Gastrocnemius medialis (tissue), 4 donors: ENCODE results near the gene NME3. TPM values are rescaled to one million over a fixed set of nuclear protein-coding genes. Genes with fewer than 3 reads are reported as not detected.

Experiments used
- ATAC-seq, 2 donors: fragments of 150-250 bp; one replicate each; pipeline ENCODE4 v1.9.1; 2016
- DNase-seq, 2 donors: peaks; one replicate each; pipeline ENCODE4 v3.0.0-alpha.2; 2019
- H3K27ac ChIP-seq, 4 donors: fragments of 200-600 bp; sonication (generic); 1 replicate in 1 of 4; 2 replicates in 3 of 4; pipeline ENCODE4 v1.5.1; 2016 to 2018; ENCODE audit warnings: mild to moderate bottlenecking in 2 of 4, moderate library complexity in 1 of 4
- H3K27me3 ChIP-seq, 3 donors: fragments of 200-600 bp; sonication (generic) in 2 of 3; 1 replicate in 1 of 3; 2 replicates in 2 of 3; pipeline versions ENCODE4 v1.5.1 to v1.6.0; 2016 to 2019; ENCODE audit warnings: mild to moderate bottlenecking in 1 of 3, moderate library complexity in 1 of 3
- H3K36me3 ChIP-seq, 2 donors: fragments of 200-600 bp; sonication (generic) in 1 of 2; one replicate each; pipeline ENCODE4 v1.5.1; 2017 to 2018
- H3K4me1 ChIP-seq, 2 donors: fragments of 200-600 bp; sonication (generic) in 1 of 2; one replicate each; pipeline ENCODE4 v1.5.1; 2016 to 2017; ENCODE audit warnings: mild to moderate bottlenecking in 2 of 2
- H3K4me3 ChIP-seq, 4 donors: fragments of 200-600 bp; sonication (generic) in 3 of 4; 1 replicate in 1 of 4; 2 replicates in 3 of 4; pipeline ENCODE4 v1.5.1; 2016 to 2019; ENCODE audit warnings: mild to moderate bottlenecking in 2 of 4
- H3K9me3 ChIP-seq, 3 donors: fragments of 200-600 bp; sonication (generic) in 2 of 3; 1 replicate in 1 of 3; 2 replicates in 2 of 3; pipeline ENCODE4 v1.5.1; 2016 to 2019
- CTCF ChIP-seq, 5 experiments: fragments of 450-650 bp in 3 of 5; fragments of 200-600 bp in 2 of 5; sonication (generic) in 2 of 5; IDR thresholded peaks in 4 of 5; conservative IDR thresholded peaks in 1 of 5; 1 replicate in 4 of 5; 2 replicates in 1 of 5; pipeline ENCODE4 v1.5.1; 2016 to 2019; ENCODE audit warnings: antibody characterized with exemption in 5 of 5, mild to moderate bottlenecking in 3 of 5, moderate library complexity in 3 of 5
- POLR2A ChIP-seq, 2 donors: fragments of 450-650 bp; IDR thresholded peaks; one replicate each; pipeline ENCODE4 v1.6.1; 2017; ENCODE audit warnings: antibody characterized with exemption in 2 of 2, mild to moderate bottlenecking in 2 of 2, moderate library complexity in 2 of 2
- in situ Hi-C, 4 donors: fragments of 200-750 bp; cut with MboI; loops; one replicate each; pipeline versions ENCODE4 v1.15.0 to v1.8.0; 2017; ENCODE audit warnings: low sequenced_read_pairs in 4 of 4
- intact Hi-C: fragments of 100-400 bp; cut with DNase I; formaldehyde crosslinking; loops from one replicate; pipeline ENCODE4 v1.15.1; 2023; ENCODE audit warnings: low total_unique reads
- total RNA-seq, 4 donors: library from RNA; depleted of rRNA; stranded (reverse); fragments of >200 nt; gene quantifications; one replicate each; pipeline versions ENCODE4 v1.1.0 to v1.2.3, GENCODE V29; 2016

NME3 gene
- total RNA-seq, 4 donors from 2014 or later, result 18.1 to 41.4 (median 34.2) TPM

DNA sequence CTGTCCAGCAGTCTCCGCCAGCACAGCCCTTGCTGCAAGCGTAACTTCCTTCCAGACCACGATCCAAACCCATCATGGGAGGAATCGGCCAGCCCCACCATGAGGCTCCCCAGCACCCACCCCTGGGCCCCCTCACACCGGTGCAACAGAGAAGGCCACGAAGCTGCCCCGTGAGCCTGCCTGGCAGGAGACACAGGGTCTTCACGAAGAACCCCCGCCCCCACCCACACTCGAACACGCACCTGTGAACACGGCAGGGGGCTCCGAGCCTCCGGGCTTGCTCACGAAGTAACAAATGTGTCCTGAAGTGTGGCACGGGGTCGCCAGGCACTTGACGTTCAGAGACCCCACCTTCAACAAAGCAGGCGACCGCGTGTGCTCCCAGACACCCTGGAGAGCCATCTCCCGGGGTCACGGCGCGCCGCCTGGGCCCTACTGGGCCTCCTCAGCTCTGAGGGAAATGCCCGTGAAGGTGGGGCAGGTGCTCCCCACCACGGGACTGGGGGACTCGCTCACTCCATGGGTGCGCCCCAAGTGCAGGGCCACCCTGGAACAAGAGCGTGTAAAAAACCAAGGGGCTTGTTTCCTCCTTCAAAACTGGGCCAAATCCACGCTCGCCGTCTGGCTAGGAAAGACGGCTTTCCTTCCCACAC, 47.7 kb upstream of the NME3 start:
- TF ChIP-seq POLR2A (IDR thresholded peaks at IDR 0.05) (no peak), CTCF (IDR thresholded peaks at IDR 0.05 in 4 of 5, conservative IDR thresholded peaks at IDR 0.05 in 1 of 5) (no peak)
- intact Hi-C loops (no loop called here), in situ Hi-C loops (no loop called here)
- Histone ChIP-seq H3K4me1 (peaks cover 7 to 10% of the 10 kb centered on the region in 2 donors), H3K27ac (no peak overlapping the region), H3K36me3 (peaks cover 0 to 57% of the 10 kb centered on the region in 2 donors), H3K4me3 (no peak overlapping the region), H3K9me3 (no peaks in the 10 kb centered on the region), H3K27me3 (no peaks in the 10 kb centered on the region)
- ATAC-seq (no peak), DNase-seq (no peak)

- peaks cover 0 to 57% of the 10 kb centered on the region in 2 donors for H3K36me3 ChIP-seq
- no peak for ATAC-seq
- in situ Hi-C loops, result no loop called here
- intact Hi-C loops, result no loop called here
- H3K4me1 ChIP-seq, result peaks cover under 1 to 4% of the 10 kb centered on the region in 2 donors
- H3K9me3 ChIP-seq, result no peaks in the 10 kb centered on the region
- DNase-seq, result no peak
- TF ChIP-seq POLR2A (IDR thresholded peaks at IDR 0.05) (no peak), CTCF (IDR thresholded peaks at IDR 0.05 in 4 of 5, conservative IDR thresholded peaks at IDR 0.05 in 1 of 5) (no peak)
- H3K4me3 ChIP-seq, result no peak overlapping the region
- no peak overlapping the region for H3K27ac ChIP-seq
- H3K27me3 ChIP-seq, result no peaks in the 10 kb centered on the region
Measured at GRCh38 chr16:1818204-1818872, 47.0 kb upstream of the NME3 start.

DNA sequence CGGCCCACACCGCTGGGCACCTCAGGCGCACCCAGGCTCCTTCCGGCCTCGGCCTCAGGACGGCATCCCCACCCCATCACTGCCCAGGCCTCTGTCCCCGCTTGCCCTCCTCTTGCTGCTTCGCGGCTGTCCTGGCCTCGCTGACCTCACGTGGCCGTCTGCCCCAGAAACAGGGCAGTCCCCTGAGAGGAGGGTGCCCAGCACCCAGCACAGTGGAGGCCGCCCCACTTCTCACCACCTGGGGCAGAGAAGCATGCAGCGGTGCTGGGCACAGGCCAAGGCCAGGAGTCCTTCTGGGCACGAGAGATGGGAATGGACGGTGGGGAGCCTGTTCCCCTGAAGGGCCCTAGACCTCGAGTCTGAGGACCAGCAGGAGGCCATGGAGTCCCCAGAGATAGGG, 46.4 kb upstream of the NME3 start:
- no peak for ATAC-seq
- Histone ChIP-seq H3K27ac (no peak overlapping the region), H3K27me3 (no peaks in the 10 kb centered on the region), H3K4me3 (no peak overlapping the region), H3K36me3 (peaks cover 0 to 57% of the 10 kb centered on the region in 2 donors), H3K4me1 (no peaks in the 10 kb centered on the region), H3K9me3 (no peaks in the 10 kb centered on the region)
- DNase-seq, result no peak
- in situ Hi-C loops (no loop called here), intact Hi-C loops (no loop called here)
- no peak for TF ChIP-seq POLR2A (IDR thresholded peaks at IDR 0.05)
- no peak for TF ChIP-seq CTCF (IDR thresholded peaks at IDR 0.05 in 4 of 5, conservative IDR thresholded peaks at IDR 0.05 in 1 of 5)

DNA sequence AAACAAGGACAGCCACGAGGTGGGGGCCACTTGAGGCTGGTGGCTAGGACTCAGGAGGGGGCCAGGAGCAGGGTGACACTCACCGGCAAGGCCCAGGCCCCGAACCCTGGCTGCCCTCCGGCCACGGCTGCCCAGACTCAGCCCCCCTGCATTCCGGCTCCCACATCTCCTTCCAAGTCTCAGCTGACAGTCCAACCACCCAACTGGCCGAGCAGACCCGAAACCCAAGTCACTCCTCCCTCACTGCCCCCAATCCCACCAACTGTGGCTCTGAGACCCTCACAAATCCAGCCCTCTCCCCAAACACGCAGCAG, 45.9 kb upstream of the NME3 start:
- H3K4me1 ChIP-seq, result no peaks in the 10 kb centered on the region
- H3K9me3 ChIP-seq, result no peaks in the 10 kb centered on the region
- H3K4me3 ChIP-seq, result no peak overlapping the region
- no peak overlapping the region for H3K27ac ChIP-seq
- peaks cover 0 to 52% of the 10 kb centered on the region in 2 donors for H3K36me3 ChIP-seq
- intact Hi-C loops, result no loop called here
- in situ Hi-C loops, result no loop called here
- DNase-seq (no peak), ATAC-seq (no peak)
- no peak for TF ChIP-seq POLR2A (IDR thresholded peaks at IDR 0.05)
- no peak for TF ChIP-seq CTCF (IDR thresholded peaks at IDR 0.05 in 4 of 5, conservative IDR thresholded peaks at IDR 0.05 in 1 of 5)
- no peaks in the 10 kb centered on the region for H3K27me3 ChIP-seq
